NCI-H226 (cell line): ENCODE measurements around the gene ADGRA1.
"Not testable (repeated sequence)": the region's sequence is repeated elsewhere in the genome, so short reads cannot be mapped to it uniquely, and the experiment has no call there.

Source experiments
- DNase-seq: peaks from one replicate; pipeline ENCODE4 v3.0.0-alpha.2; 2015

Gene ADGRA1

DNA sequence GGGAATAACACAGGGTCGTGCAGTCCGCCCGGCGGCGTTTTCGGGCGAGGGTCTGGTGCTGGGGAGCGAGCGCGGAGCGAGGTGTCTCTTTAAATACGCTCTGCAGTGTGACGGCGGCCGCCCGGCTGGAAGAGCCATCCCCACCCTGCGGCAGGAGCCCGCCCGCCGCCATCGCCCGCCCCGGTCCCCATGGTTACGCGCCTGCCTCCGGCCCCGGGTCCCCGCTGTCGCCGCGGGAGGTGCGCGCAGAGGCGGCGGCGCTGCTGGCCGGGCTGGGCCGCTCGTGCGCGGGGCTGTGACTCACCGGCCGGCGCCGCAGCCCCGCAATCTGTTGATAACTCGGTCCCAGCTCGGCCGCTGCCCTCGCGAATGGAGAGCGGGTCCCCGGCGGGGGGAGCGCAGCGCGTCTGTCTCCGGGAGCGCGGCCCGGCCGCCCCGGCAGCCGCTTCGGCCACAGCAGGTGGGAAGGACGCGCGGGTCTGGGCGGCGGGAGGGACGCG is at the start of gene ADGRA1:
Gene ADGRA1, plus strand, starts transcription at position 246 of the 500 bp plus-strand sequence. CDS start 986 bp downstream, outside the sequence.
- no peak for DNase-seq

DNA sequence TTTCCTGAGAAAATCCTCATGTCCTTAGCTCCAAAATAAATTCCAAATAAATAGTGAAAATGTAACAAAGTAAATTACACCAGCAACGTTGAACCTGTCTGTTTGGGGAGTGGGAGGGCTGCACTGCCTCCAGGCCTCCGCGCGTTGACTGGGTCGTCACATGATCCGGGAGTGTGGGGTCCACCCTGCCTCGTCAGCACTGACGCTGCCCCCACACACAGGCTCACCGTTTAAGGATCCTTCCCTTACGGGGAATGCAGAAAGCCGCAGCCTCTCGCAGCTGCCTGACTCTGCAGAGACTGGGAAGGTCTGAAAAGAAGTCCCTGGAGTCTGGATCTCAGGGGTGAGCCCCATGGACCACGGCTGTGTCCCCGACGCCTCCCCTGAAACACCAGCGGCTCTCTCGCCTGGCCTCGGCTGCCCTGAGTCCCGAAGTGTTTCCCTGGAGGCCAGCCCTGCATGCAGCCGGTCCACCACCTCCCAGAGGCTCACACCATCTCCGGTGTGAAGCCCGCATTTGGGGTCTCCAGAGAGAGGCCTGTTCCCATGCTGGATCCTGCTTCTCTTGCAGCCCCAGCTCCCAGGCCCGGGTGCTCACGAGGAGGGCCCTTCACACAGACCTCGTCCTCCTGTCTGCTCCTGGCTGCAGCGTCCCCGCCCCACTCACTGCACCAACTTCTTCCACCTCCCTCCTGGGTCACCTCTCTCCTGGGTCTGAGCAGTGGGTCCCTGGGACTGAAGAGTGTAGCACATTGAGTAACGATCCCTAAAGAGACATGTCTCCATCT is 49.5 kb upstream of the ADGRA1 start:
- no peak for DNase-seq

DNA sequence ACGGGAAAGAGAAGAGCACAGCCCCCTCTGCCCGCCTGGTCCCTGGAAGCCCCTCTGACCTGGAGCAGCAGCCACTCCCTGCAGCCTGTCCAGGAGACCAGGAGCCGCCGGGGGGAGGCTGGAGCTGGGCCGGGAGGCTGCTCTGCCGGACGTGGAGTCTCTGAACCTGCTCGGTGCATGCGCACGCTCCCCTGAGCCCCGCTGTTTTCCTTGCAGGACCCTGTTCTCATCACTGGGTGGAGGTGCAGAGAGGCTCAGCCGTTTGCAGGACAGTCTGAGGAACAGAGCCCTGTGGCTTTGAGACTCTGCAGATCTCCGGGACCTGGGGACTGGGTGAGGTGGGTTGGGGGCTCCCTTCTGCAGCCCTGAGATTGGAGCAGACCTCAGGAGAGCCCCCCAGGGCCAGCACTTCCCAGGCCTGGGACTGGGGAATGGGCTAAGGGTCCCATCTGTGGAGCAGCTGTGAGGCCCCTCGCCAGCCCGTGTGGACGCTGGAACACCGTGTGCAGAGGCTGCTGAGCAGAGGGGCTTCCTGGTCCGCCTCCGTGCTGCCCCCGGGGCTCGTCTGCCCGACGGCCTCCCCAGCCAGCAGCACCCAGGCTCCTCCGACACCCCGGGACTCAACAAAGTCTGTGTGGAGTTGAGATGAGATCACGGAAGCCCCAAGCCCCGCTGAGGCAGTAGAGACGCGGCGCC is 48.5 kb upstream of the ADGRA1 start:
- DNase-seq, result no peak

GRCh38 chr10:133039803-133040165 is 47.9 kb upstream of the ADGRA1 start:
- no peak for DNase-seq

- DNase-seq, result no peak
These were observed 47.5 kb upstream of the ADGRA1 start for GRCh38 chr10:133040198-133040597.

GRCh38 chr10:133041101-133041500 is 46.6 kb upstream of the ADGRA1 start:
- DNase-seq, result no peak

- no peak for DNase-seq
These were observed 45.7 kb upstream of the ADGRA1 start for GRCh38 chr10:133042061-133042460.

GRCh38 chr10:133042816-133043215 is 44.9 kb upstream of the ADGRA1 start:
- DNase-seq, result no peak

GRCh38 chr10:133043541-133044225 is 44.0 kb upstream of the ADGRA1 start:
- DNase-seq, result no peak

DNA sequence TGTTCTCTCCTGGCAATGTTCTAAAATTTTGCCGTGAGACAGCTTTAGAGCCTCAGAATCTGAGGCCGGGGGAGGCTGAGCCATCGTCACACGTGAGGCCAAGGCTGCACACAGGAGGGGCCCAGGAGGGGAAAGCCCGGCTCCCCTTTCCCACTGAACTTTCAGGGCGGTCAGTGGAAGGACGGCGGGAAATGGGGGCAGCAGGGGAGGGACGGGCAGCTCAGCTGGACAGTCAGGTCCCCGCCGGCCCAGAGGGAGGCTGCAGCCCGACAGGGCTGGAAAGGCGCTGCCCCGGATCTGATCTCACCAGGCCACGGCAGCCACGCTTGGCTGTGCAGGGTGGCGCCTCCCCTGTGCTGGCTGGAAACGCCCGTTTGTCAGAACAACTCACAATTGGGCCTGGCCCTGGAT is 43.3 kb upstream of the ADGRA1 start:
- DNase-seq, result no peak

GRCh38 chr10:133045556-133046389 is 42.0 kb upstream of the ADGRA1 start:
- DNase-seq, result no peak

DNA sequence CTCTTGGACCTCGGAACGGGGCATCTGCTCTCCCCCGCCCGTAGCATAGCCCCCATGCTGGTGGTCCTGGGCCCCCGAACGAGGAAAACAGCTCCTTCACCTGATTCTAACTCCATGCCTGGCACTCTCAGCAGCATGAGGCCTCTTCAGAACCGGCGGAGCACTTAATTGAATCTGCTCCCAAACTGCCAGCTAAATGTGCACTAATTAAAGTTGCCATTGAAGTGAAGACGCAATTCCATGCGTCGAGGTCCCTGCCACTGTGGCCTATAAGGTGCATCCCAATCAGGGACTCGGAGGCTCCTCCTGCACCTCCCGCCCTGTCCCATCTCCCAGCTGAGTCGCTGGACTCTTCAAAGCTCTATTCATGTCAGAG is 41.3 kb upstream of the ADGRA1 start:
- DNase-seq, result no peak

- DNase-seq, result no peak
These were observed 40.1 kb upstream of the ADGRA1 start for GRCh38 chr10:133047526-133048123.

- DNase-seq, result no peak
These were observed 39.5 kb upstream of the ADGRA1 start for GRCh38 chr10:133048266-133048665.

DNA sequence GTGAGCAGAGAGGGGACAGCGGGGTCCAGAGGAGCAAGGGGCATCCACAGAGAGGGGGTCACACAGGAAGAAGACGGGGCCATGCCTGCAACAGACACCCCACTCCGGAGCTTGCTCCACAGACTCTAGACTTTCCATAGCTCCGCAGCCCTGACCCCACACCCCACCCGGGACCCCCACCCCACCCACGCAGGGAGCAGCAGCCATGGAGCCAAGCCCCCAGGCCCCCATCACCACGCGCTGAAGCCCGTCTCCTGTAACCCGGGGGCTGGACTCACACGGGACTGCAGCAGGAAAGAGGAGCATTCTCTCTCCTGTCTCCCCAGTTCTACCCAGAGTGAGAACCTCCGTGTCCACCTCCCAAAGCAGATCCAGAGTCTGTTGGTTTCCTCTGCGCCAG is 38.8 kb upstream of the ADGRA1 start:
- DNase-seq, result no peak

DNA sequence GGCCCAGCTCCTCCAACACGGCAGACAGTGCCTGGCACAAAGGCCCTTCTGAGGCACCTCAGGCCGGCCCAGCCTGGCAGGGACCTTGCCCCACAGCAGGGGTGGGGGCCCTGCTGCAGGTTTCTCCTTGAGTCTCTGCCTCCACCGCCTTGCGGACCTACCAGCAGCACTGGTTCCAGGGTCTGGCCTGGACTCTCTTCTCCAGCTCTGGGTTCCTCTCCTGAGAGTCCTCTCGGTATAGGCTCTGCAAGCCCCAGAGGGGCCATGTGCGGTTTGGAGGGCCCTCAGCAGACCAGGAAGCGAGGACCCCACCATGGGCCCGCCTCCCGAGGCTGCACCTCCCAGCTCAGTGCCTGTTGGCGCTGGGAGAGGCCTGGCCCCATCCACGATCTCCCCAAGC is 38.1 kb upstream of the ADGRA1 start:
- no peak for DNase-seq

- no peak for DNase-seq
These were observed 37.4 kb upstream of the ADGRA1 start for GRCh38 chr10:133050371-133050770.

DNA sequence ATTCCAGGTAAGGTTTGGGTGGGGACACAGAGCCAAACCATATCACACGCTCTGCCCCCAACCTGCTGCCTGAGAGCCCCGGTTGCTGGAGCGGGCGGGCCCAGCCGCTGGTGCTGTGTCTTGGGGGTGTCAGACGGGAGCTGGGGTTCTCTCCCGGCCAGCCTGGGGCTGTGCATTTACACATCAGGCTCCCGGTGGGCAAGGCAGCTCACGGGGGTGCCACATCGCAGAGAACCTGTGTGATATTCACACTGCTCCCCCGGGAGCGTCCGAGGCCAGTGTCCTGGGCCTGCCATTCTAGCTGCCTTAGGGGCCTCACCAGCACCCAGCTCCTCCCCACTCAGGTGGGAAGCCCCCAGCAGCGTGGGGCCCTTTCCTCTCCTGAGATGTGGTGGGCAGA is 35.6 kb upstream of the ADGRA1 start:
- no peak for DNase-seq

DNA sequence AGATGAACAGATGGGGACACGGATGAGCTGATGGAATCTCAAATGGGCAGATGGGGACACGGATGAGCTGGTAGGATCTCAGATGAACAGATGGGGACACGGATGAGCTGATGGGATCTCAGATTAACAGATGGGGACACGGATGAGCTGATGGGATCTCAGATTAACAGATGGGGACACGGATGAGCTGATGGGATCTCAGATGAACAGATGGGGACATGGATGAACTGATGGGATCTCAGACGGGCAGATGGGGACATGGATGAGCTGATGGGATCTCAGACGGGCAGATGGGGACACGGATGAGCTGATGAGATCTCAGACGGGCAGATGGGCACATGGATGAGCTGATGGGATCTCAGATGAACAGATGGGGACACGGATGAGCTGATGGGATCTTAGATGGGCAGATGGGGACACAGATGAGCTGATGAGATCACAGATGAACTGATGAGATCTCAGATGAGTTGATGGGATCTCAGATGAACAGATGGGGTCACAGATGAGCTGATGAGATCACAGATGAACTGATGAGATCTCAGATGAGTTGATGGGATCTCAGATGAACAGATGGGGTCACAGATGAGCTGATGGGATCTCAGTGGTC is 34.1 kb upstream of the ADGRA1 start:
- DNase-seq, result not testable (repeated sequence)

DNA sequence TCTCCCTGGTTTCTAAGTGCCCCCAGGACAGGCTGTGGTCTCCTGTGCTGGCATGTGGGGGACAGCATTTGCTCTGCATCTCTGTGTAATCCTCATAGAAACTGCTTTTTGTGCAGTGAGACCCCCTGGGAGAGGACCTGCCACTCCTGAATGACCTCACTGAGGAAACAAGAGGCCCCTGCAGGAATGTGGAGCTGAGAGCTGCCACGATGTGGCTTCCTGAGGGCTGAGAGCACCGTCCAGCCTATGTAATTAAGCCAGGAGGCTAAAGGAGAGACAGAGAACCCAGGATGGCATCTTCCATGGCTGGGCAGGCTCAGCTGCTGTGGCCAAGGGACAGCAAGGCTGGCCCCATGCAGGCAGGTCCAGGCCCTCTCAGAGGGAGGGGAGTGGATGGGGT is 32.3 kb upstream of the ADGRA1 start:
- no peak for DNase-seq

DNA sequence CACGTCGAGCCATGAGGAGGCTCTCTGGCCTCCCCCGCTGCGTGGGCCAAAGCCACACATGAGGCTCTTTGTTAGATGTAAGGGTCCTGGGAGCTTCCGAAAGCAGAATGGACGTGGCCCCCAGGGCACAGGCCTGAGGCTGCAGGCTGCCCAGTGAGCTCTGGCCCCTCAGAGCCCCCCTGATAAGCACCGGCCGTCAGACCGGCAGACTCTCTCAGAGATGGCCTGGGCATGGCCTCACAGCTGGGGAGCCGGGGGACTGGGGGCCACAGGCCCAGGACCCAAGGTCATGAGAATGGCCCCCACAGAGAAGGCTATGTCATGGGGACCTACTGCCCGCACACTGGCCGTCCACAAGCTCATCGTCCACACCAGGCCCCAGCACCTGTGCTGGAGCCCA is 31.7 kb upstream of the ADGRA1 start:
- no peak for DNase-seq

DNA sequence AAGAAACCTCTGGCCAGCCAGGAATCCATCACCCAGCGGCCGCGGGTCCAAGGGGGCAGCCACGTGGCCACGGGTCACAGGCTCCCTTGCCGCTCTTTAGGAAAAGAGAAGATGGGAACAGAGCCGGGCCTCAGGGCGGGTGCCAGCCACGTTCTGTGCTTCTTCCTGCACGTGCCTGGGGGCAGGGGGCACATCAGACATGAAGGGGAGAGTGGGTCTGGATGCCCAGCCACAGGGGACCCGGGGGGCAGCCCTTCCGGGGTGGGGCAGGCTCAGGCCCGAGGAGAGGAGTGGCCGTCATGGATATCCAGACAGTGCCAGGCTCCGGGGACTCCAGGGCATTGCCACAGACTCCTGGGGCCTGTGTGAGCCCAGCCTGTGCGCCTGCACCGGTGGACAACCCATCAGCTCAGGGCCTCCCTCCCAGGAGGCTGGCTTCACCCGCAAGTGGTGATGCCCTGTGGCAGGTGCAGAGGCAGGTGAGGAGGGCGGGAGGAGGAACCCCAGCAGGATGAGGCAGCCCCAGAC is 31.0 kb upstream of the ADGRA1 start:
- DNase-seq, result no peak
